ENCODE data around the gene CNOT9.

- TF ChIP-seq CTCF (IDR thresholded peaks at IDR 0.05), result no peak
- TF ChIP-seq POLR2A (IDR thresholded peaks at IDR 0.05), result no peak
Observed at GRCh38 chr2:218644721-218645120, 76.1 kb downstream of the CNOT9 start.
